Islet precursor cell (in vitro differentiated cells): ENCODE data around the gene CD160.
A peak's percentile ranks its signal among the peaks of the same experiment; 100 is the strongest.
"Not testable (repeated sequence)": the region's sequence is repeated elsewhere in the genome, so short reads cannot be mapped to it uniquely, and the experiment has no call there.

Source experiments
- DNase-seq: peaks from one replicate; pipeline ENCODE4 v3.0.0-alpha.2; 2018

Gene CD160, protein sequence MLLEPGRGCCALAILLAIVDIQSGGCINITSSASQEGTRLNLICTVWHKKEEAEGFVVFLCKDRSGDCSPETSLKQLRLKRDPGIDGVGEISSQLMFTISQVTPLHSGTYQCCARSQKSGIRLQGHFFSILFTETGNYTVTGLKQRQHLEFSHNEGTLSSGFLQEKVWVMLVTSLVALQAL

DNA sequence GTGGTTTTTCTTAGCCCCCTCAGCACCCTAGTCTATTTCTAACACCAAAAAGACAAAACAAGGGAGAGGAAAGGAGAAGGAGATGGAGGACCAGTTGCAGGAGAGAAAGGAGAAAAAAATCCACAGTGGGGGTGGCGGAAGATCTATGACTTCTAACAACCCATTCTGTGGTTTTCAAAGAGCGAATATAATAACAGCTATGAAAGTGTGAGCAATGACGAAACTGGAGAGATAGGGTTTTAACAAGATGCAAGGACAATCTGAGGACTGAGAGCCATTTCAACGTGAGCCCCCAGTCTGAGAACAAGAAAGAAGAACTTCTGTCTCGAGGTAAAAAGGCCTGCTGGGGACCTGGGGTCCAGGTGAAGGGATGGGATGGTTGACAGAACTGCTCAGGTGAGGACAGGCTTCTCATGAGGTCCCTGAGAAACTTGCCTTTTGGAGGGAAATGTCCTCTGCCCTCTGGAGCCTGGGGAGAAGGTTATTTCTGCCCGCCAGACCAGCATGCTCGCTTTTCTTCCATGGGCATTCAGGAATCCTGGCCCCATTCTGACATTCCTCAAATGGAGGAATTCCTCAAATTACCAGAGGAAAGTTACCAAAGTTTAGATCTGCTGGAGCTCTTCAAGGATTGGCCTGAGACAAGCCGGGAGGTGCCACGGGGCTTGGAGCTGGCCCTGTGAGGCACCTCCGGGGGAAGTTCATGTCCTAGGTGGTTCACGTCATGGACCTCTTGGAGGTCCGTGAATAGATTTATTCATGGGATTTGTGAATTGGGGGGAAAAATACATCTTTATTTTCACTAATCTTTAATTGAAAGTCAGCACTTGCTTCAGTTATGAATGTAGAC is at the start of gene CD160:
TSS of gene CD160 (plus strand) at position 270 of the 850 bp plus-strand sequence. CDS start 8,829 bp downstream, outside the sequence.
- DNase-seq: peak; percentile 49

DNA sequence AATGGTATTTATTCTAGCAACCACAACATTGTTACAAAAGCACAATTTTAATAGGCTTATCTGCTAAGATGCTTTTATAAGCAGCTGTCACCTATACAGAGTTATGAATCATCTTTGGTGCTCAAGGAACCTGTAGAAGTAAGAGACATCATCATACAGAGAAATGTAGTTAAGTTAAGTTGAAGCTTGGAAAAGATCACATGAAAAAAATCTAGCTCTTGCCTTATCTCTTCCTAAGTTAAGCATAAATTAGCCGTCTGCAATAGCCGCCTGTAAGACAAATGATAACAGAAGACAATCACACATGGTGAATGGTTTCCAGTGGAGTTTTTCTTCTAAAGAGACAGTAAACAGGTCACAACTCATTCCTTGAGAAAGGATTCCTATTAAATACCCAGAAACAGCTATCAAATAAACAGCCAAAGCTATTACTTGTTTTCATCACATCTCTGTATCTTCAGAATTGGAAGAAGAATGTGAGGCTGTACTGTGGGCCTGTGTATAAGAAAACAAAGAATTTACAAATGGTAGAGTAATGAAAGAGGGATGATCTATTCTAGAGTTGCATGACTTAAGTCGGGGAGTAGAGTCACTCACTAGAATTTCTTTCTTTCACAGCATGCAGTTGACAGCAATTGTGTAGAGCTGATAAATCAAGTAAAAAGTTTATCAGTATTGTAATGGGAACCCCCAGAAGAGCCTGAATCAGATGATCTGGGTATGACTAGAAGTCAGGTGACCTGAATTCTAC is 48.1 kb upstream of the CD160 start:
- not testable (repeated sequence) for DNase-seq

DNA sequence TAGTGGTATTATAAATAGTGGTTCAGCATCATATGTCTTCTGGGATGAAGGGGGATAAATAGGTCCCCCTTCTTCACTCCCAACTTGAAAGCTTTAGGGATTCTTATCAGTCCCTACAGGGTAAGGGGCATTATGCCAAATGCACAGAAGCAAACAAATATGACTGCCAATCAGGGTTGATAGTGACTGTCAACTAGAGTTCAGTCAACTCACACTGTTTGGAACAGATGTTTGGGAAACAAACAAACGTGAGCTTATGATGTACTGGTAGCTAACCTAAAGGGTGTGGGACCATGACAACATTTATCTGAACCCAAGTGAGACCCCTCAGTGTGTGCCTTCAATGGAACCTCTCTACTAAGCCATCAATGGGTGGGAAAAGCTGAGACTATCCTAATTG is 46.1 kb upstream of the CD160 start:
- not testable (repeated sequence) for DNase-seq

DNA sequence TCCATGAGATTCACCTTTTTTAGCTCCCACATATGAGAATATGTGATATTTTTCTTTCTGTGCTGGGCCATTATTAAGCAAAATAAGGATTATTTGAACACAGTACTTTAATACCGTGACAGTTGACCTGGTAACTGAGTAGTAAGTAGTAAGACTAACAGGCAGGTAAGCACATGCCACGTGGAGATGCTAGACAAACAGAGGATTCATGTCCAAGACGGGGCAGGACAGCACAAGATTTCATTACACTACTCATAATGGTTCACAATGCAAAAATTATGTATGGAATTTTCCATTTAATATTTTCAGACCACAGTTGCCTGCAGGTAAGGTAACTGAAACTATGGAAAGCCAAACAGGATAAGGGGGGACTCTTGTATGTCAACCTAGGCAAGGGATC is 34.4 kb upstream of the CD160 start:
- DNase-seq: not testable (repeated sequence)

DNA sequence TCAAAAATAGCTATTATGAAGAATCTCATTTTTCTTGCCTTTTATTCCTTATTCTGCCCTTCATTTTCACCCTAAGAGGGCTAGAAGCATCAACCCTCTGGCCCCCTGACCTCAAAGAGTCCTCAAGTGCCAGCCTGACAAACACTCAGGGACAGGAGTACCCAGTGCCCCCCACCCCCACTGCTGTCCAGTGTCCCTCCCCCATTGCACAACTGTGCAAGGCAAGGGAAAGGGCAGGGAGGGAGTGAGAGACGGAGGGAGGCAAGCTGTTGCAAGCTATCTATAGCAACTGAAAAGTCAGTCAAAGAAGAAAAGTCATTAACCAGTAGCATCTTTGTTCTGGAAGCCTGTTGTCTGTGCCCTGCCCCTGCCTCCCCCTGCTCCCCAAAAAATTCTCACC is 33.2 kb upstream of the CD160 start:
- not testable (repeated sequence) for DNase-seq

DNA sequence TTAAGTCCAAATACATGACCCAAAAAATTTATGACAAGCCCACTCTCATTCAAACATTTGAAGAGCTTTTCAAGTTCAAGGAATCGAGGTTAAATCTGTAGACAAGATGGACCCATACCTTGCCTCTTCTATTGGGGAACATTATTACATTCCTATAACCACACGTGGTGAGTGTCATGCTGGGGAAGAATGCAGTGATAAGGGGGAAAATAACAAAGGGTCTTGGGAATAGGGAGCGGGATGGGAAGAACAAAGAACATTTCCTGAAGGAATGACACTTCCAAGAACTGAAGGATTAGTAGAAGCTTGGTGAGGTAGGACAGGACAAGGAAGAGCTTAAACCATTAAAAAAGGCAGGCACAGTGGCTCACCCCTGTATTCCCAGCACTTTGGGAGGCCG is 31.0 kb upstream of the CD160 start:
- no peak for DNase-seq

DNA sequence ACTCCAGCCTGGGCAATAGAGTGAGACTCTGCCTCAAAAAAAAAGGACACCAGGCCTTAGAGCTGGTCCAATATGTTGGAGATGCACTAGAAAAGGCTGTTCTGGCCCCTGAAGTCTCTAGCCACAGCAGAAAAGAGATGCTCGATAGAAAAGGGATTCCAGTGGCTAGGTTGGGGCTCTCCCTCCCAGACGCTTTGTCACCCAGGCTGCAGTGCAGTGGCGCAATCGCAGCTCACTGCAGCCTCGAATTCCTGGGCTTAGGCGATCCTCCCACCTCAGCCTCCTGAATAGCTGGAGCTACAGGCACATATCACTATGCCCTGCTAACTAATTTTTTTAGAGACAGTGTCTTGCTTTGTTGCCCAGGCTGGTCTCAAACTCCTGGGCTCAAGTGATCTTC is 30.4 kb upstream of the CD160 start:
- no peak for DNase-seq

DNA sequence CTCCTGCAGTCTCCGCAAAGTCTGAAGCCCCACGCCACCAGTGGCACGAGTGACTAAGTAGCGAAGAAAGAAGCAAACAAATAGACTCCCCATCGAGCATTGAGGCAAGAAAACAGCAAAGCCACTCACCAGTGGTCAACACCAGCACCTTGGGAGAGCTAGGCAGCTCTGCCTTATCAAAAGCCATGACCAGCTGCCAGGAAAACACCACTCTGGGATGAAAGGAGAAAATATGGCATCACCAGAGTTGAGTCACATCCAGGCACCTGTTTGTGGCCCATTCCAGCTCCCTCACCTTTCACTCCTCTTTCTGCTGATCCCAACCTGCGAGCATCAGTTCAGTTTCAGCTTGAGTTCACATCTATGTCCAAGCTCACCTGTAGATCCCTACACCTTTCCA is 29.4 kb upstream of the CD160 start:
- no peak for DNase-seq

DNA sequence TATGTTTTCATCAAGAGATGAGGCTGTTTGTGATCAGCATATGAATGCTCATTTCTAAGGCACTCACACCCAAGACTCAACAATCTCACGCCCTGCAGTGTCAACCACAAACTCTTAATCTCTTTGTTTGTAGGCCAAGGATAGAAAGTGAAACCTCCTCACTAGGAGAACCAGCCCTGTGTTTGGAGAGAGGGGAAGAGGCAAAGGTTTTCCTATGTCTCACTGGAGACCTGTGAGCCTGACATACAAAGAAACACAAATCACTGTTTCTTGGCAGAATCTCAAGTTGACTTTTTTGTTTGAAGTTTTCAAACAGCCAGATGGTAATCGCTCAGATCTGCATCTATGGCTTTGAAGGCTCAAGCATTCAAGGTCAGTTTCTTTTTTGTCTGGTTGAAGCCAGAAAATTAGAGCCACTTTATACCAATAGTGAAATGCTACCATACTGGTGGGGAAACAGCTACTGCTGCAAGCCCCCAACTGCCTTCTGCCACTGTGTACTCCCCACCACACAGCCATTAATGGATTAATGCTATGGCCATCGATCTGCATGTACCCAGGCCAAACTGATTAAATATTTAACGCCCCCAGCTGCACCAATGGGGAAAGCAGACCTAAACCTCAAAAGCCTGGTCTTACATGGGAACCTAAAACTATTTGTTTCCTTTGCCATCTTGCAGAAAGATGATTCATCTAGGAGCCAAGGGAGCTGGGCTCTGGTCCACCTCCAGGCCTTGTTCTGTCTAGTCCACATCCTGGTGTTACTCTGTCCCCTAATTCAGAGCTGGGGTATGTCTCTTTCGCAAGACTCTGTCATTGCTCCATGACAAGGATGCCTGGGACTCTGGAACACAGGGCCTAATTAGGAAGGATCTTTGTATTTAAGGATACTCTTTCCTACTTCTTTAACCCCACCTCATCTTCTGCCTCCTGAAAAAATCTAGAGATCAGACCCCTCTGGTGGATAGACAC is 28.4 kb upstream of the CD160 start:
- peak; percentile 81 for DNase-seq

DNA sequence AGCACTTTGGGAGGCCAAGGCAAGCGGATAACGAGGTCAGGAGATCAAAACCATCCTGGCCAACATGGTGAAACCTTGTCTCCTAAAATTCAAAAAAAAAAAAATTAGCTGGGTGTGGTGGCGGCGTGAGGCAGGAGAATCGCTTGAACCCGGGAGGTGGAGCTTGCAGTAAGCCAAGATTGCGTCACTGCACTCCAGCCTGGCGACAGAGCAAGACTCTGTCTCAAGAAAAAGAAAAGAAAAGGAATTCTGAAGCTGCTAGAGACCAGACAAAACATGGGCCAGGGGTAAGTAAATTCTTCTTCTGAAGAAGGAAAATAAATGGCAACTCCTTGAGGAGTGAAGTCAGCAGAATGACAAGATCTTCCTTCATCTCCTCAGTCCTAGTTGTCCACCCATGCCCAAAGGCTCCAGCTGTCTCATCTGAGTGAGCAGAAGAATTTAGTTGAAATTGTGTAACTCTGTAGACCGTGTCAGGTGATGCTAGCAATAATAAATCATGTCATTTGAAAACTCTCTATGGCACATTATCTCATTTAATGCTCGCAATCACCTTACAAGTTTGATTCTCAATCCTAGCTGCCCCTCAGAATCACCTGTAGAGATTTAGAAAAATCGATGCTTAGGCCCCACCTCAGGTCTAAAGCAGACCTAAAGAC is 26.4 kb upstream of the CD160 start:
- no peak for DNase-seq

DNA sequence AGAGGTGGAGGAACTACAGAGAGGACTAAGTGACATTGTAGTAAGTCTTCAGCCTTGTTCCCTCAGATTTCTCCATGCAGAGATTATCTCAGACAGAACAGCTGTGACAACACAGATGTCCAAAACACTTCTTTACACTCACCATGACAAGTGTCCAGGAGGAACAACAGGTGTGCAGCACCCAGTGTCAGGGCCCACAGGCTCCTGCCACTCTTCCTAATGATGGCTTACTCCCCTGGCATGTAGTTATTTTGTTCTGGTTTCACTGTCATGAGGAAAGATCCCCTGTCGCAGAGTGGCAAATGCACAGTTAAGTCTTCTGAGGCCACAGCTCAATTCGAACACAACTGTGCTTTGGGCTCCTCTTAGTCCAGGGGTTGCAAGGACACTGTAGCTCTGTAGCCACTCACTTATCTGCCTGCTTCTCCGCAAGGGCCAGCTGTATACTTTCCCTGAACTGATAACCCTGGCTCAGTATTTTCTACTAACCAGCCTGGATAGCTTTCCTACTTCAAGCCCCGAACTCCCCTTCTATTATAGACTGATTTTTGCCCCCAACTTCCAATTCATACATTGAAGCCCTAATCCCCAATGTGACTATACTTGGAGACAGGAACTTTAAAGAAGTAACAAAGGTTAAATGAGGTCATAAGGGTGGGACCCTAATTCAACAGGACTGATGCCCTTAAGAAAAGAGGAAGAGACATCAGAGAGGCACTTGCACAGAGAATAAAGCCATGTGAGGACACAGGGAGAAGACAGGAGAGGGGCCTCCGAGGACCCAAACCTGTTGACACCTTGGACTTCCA is 23.3 kb upstream of the CD160 start:
- DNase-seq: no peak

DNA sequence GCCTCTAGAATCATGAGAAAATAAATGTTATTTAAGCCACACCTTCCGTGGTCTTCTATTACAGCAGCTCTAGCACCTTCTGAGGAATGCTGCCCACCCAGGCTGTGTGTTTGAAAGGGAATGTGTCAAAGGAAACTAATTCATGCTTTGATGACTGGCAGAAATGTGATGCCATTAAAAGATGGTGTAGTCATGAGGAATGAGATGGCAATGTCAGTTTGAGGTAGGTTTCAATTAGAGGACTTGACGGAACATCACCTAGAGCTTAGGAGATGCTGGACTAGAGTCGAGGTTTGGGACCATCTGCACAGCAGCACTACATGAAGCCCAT is 22.7 kb upstream of the CD160 start:
- no peak for DNase-seq

DNA sequence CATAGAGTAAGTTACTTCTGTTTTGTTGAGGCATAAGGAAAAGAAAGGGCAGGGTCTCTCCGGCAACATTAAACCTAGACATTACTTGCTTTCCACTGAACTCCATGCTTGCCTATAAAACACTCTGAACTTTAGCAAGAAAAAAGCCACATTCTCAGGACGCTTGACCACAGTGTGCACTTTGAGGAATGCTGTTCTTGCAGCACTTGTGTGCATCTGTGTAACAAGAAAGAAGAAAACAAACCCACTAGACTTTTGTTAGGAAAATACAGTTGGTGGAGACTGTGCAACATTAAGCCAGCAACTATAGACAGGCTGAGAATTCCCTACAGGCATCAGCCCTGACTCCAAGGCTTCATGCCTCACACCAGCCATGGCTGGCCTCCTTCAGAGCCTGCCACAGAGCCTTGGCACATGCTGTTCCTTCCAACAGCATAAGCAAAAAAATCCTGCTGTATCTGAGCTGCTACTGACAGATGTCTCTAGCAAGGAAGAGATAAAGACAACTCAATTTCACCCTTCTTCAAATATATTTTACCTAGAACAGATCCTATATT is 17.9 kb upstream of the CD160 start:
- DNase-seq: no peak

DNA sequence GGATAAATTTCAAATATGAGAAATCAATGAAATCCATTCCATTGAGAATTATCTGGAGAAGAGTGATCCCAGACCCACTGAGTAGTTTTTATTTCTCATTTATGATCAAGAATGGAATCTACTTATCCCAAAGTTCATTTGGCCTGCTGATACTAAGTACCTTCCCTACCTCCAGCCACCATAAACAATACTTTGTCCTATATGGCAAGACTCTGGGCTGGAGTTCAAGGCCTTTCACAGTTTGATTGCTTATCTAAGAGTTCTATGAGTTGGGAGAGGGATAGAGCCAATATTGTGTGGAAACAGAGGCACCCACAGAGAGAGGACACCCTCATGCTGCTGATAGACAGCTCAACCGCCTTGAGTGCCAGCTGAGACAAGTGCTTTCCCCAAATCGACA is 17.2 kb upstream of the CD160 start:
- DNase-seq: no peak

DNA sequence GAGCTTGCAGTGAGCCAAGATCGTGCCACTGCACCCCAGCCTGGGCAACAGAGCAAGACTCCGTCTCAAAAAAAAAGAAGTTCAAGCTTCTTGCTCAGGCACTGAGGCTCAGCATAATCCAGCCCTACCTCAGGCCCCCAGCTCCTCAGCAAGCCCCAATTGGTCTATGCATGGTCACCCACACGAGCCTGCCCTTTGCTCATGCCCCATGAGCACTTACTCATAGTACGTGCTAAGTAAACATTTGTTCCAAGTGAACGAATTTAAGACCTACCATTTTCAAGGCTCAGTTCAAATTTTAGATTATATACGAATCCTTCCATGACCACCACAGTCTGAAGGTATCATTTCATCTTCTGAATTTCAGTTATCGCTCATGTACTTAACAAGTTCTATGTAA is 16.5 kb upstream of the CD160 start:
- no peak for DNase-seq

DNA sequence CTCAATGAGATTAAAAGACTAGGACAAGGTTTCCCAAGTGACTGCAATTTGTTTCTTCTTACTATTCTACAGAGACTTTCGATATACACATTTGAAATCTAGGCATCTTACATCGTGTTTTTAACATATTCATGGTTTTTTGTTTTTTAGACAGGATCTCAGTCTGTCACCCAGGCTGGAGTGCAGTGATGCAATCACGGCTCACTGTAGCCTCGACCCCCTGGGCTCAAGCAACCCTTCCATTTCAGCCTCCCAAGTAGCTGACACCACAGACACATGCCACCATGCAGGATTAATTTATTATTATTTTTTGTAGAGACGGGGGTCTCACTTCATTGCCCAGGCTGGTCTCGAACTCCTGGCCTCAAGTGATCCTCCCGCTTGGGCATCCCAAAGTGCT is 13.7 kb upstream of the CD160 start:
- DNase-seq: no peak

DNA sequence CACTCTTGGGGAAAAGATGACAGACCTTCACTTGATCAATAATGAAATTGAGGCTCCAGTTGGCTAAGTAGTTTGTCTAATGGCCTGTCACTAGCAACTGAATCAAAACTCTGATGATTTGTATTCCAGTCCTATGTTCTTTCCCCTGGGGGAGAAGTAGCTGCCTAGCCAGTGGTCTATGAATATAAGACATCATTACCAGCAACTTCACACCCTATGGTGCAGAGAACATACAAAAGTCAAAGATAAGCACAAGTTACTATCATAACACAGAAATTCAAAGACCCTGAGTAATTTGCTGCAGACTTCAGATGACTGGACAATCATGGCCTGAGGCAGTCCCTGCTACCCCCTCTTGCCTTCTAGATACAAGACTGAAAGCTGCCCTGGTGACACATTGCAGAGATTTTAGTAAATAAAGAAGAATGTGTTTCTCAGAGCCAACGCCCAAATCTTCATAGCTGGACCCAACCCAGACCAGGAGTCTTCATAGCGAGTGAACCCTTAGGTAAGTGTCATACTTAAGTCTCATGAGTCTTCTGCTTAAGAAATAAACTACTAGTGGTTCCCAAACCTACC is 13.1 kb upstream of the CD160 start:
- DNase-seq: peak; percentile 85

DNA sequence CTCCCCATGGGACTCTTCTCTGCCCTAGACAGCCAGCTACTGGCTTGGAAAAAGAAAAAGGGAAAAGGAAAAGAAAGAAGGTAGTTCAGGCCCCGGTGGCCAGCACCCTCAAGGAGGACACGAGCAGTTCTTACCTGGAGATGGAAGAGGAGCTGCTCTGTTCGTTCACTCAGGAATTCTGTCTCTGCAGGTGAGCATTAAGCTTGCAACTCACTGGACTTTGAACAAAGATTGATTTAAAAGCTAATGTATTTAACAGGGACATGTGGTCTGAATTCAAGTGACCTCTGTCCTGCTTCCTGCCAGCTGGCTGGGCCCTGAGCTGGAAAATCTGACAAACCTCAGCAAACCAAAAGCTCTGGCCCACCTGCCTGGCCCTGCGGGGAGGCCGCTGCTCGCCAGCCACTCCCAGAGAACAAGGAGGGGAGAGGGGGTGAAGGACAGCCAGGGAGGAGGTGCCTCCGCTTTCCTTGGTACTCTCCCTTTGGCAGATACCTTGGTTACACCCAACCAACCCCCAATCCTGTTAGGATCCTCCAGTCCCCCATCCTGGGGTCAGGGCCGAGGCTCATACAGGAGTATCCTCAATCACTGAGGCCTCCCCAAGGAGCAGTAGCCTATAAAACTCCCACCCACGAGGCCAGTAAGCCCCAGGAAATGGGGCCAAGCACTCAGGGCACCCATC is 12.0 kb upstream of the CD160 start, which contains the start of gene PDZK1:
TSS of gene PDZK1 (minus strand) at position 186 of the 685 bp plus-strand sequence. CDS start 19,347 bp downstream, outside the sequence.
- no peak for DNase-seq

DNA sequence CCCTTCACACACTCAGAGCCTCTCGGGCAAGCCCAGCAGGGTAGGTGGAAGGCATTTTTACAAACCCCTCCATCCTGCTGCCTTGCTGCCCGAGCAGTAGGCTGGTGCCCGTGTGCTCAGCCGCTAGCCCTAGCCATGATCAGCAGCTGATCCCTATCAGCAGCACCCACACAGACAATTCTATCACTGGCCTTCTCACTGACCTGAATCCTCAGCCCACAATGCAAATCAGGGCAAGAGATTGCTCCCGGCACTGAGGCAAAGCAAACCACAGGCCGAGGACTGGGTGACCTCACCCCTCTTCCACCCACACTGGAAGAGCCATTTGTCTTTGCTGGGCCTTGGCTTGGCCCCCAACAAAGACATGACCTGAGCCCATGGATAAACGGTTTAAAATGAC is 11.2 kb upstream of the CD160 start:
- DNase-seq: no peak
